CD14-positive monocyte (primary cell): ENCODE results near the gene RNF133. TPM values are rescaled to one million over a fixed set of nuclear protein-coding genes. Genes with fewer than 3 reads are reported as not detected.

Experiments
- DNase-seq, 3 donors: peaks; one replicate each; pipeline ENCODE4 v3.0.0-alpha.2; 2011 to 2022
- H2AFZ ChIP-seq: 2 replicates; pipeline ENCODE4 v1.6.0; 2012; ENCODE audit warnings: mild to moderate bottlenecking, low read depth, low read length, inconsistent platforms; ENCODE audit not compliant: insufficient read depth, poor library complexity, severe bottlenecking
- H3K27ac ChIP-seq, 2 donors: 1 replicate in 1 of 2; 2 replicates in 1 of 2; pipeline ENCODE4 v1.5.1; 2012 to 2013; ENCODE audit warnings: low read length in 2 of 2, control low read depth in 1 of 2, inconsistent platforms in 1 of 2, low read depth in 1 of 2, mild to moderate bottlenecking in 1 of 2
- H3K27me3 ChIP-seq, 2 donors: one replicate each; pipeline versions ENCODE4 v1.6.0 to v1.6.1; 2011 to 2013; ENCODE audit warnings: low read length in 2 of 2; ENCODE audit not compliant: control insufficient read depth in 2 of 2, insufficient read depth in 2 of 2
- H3K36me3 ChIP-seq, 2 donors: replicated peaks in 1 of 2; 1 replicate in 1 of 2; 2 replicates in 1 of 2; pipeline versions ENCODE4 v1.5.1 to v1.6.1; 2012 to 2013; ENCODE audit warnings: low read length in 2 of 2, control low read depth in 1 of 2, inconsistent platforms in 1 of 2, mild to moderate bottlenecking in 1 of 2; ENCODE audit not compliant: insufficient read depth in 2 of 2, control insufficient read depth in 1 of 2
- H3K4me1 ChIP-seq, 2 donors: 1 replicate in 1 of 2; 2 replicates in 1 of 2; pipeline versions ENCODE4 v1.5.1 to v1.6.1; 2012 to 2013; ENCODE audit warnings: low read length in 2 of 2, control low read depth in 1 of 2, inconsistent platforms in 1 of 2, mild to moderate bottlenecking in 1 of 2, moderate library complexity in 1 of 2; ENCODE audit not compliant: insufficient read depth in 2 of 2, control insufficient read depth in 1 of 2
- H3K4me2 ChIP-seq: replicated peaks from 2 replicates; pipeline ENCODE3; 2012; ENCODE audit warnings: low read length, moderate library complexity, mild to moderate bottlenecking; ENCODE audit not compliant: poor library complexity, severe bottlenecking; ENCODE audit errors: extremely low read depth
- H3K4me3 ChIP-seq, 3 experiments: fragments of 200-600 bp in 1 of 3; sonication (generic) in 1 of 3; replicated peaks in 1 of 3; 1 replicate in 2 of 3; 2 replicates in 1 of 3; pipeline ENCODE4 v1.5.1; 2011 to 2013; ENCODE audit warnings: low read length in 3 of 3, mild to moderate bottlenecking in 3 of 3, control low read depth in 2 of 3, low read depth in 2 of 3, inconsistent platforms in 1 of 3, moderate library complexity in 1 of 3
- H3K79me2 ChIP-seq: 2 replicates; pipeline ENCODE4 v1.6.0; 2012; ENCODE audit warnings: mild to moderate bottlenecking, control low read depth, inconsistent platforms, low read length, moderate library complexity; ENCODE audit not compliant: insufficient read depth
- H3K9ac ChIP-seq: 2 replicates; pipeline ENCODE4 v1.6.0; 2017; ENCODE audit warnings: low read length, mild to moderate bottlenecking; ENCODE audit not compliant: insufficient read depth, poor library complexity, severe bottlenecking
- H3K9me3 ChIP-seq, 2 donors: replicated peaks in 1 of 2; 1 replicate in 1 of 2; 2 replicates in 1 of 2; pipeline versions ENCODE4 v1.5.1 to v1.6.1; 2012 to 2013; ENCODE audit warnings: low read length in 2 of 2, control low read depth in 1 of 2; ENCODE audit not compliant: control insufficient read depth in 1 of 2, insufficient read depth in 1 of 2
- H4K20me1 ChIP-seq: 2 replicates; pipeline ENCODE4 v1.6.0; 2012; ENCODE audit warnings: mild to moderate bottlenecking, low read length, control low read depth, moderate library complexity; ENCODE audit not compliant: insufficient read depth
- H3K27ac Mint-ChIP-seq, 7 donors: one replicate each; pipeline ENCODE4 v1.8.0; 2020; ENCODE audit warnings: mild to moderate bottlenecking in 7 of 7, mixed read lengths in 7 of 7, moderate library complexity in 6 of 7, inconsistent platforms in 2 of 7
- H3K27me3 Mint-ChIP-seq, 3 donors: one replicate each; pipeline ENCODE4 v1.8.0; 2021 to 2022; ENCODE audit warnings: low read depth in 3 of 3, mild to moderate bottlenecking in 3 of 3, mixed read lengths in 3 of 3, moderate library complexity in 3 of 3, inconsistent platforms in 1 of 3
- H3K36me3 Mint-ChIP-seq, 2 donors: one replicate each; pipeline ENCODE4 v1.8.0; 2020; ENCODE audit warnings: mixed read lengths in 2 of 2, inconsistent platforms in 1 of 2, mild to moderate bottlenecking in 1 of 2
- H3K4me1 Mint-ChIP-seq: one replicate; pipeline ENCODE4 v1.8.0; 2020; ENCODE audit warnings: mild to moderate bottlenecking, mixed read lengths
- H3K4me3 Mint-ChIP-seq, 2 donors: one replicate each; pipeline ENCODE4 v1.8.0; 2020; ENCODE audit warnings: mild to moderate bottlenecking in 2 of 2, mixed read lengths in 2 of 2, moderate library complexity in 1 of 2
- H3K9me3 Mint-ChIP-seq, 7 donors: one replicate each; pipeline ENCODE4 v1.8.0; 2020 to 2022; ENCODE audit warnings: mixed read lengths in 7 of 7, mild to moderate bottlenecking in 6 of 7, moderate library complexity in 6 of 7, inconsistent platforms in 2 of 7
- WGBS: methylation state at CpG from one replicate; pipeline ENCODE4 v1.1.5; 2013; ENCODE audit warnings: missing lambda C conversion rate; ENCODE audit not compliant: insufficient coverage; 5-methylcytosine and 5-hydroxymethylcytosine counted together
- intact Hi-C, 2 donors: fragments of 100-400 bp; cut with micrococcal nuclease; formaldehyde crosslinking; loops; one replicate each; pipeline versions ENCODE4 v1.15.0 to v1.15.1; 2023
- polyA plus RNA-seq, 3 donors: library from polyadenylated mRNA; depleted of rRNA in 1 of 3; unstranded in 2 of 3; stranded (reverse) in 1 of 3; fragments of 300-500 nt in 2 of 3; fragments of >200 nt in 1 of 3; fragmentation: Illumina TruSeq in 2 of 3; gene quantifications; 1 replicate in 2 of 3; 2 replicates in 1 of 3; pipeline ENCODE4 v1.2.3, GENCODE V29; 2012 to 2021
- small RNA-seq: library from RNA; depleted of rRNA; stranded (forward); fragments of <200 nt; gene quantifications from one replicate; pipeline ENCODE3, GENCODE V24; 2012; ENCODE audit warnings: low read depth; ENCODE audit not compliant: insufficient read length
- TF ChIP-seq, protein P1 (sequence below): fragments of 200-600 bp; IDR thresholded peaks from one replicate; pipeline ENCODE4 v1.8.0; 2022; ENCODE audit warnings: antibody characterized with exemption, mild to moderate bottlenecking

RNF133 gene
- polyA plus RNA-seq, 3 donors, result not detected

DNA sequence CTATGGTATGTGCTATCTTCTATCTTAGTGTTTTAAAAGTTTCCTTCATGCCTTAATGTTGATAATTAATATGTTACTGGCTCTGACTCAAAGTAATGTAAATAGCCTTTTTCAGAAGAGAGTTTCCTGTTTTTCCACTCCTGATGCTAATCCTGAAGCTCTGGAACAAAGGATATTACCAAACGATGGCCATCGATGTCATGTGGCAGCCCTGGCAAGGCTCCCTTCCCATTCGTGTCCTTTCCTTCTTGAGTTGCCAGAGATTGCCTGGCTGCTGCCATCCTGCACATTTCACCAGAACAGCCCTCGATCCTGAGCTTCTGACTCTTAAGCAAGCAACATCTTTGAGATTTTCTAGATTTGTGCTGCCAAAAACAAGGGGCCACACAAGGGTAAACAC is 46.0 kb downstream of the RNF133 start:
- no peak overlapping the region for H3K27ac Mint-ChIP-seq

DNA sequence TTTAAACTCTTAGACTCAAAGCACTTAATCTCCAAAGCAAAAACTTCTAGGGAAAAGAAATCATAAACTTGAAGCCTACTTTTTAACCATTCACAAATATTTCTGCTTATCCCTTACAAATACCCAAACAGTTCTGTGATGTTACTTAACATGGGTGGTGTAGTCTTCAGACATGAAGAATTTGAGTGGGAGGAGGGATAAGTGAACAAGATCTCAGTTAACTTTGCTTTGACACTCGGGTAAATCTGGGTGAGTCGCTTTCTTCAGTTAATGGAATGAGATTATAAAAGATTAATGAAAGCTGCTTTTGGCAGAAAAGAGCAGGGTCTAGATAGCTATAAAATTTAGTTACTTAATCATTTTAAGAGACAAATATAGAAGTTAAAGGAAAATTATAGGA is 47.5 kb downstream of the RNF133 start:
- Histone ChIP-seq H3K4me3 (no peak overlapping the region), H3K27me3 (no peaks in the 10 kb centered on the region), H2AFZ (no peak overlapping the region), H3K27ac (no peak overlapping the region), H3K9ac (no peak overlapping the region), H3K9me3 (peaks cover 0 to 5% of the 10 kb centered on the region in 2 donors), H3K4me1 (no peaks in the 10 kb centered on the region), H3K4me2 (no peak overlapping the region), H4K20me1 (no peaks in the 10 kb centered on the region), H3K79me2 (no peaks in the 10 kb centered on the region), H3K36me3 (no peaks in the 10 kb centered on the region)
- Mint-ChIP-seq H3K27ac (no peak overlapping the region), H3K9me3 (peaks cover 0 to 6% (median 2%) of the 10 kb centered on the region in 7 donors), H3K4me1 (no peaks in the 10 kb centered on the region), H3K27me3 (peaks cover 0 to 1% (median 0%) of the 10 kb centered on the region in 3 donors), H3K36me3 (no peaks in the 10 kb centered on the region), H3K4me3 (no peak overlapping the region)
- DNase-seq, result no peak
- WGBS, result no CpG with 5 or more reads among the region's 2 CpGs
- TF ChIP-seq, protein P1, sequence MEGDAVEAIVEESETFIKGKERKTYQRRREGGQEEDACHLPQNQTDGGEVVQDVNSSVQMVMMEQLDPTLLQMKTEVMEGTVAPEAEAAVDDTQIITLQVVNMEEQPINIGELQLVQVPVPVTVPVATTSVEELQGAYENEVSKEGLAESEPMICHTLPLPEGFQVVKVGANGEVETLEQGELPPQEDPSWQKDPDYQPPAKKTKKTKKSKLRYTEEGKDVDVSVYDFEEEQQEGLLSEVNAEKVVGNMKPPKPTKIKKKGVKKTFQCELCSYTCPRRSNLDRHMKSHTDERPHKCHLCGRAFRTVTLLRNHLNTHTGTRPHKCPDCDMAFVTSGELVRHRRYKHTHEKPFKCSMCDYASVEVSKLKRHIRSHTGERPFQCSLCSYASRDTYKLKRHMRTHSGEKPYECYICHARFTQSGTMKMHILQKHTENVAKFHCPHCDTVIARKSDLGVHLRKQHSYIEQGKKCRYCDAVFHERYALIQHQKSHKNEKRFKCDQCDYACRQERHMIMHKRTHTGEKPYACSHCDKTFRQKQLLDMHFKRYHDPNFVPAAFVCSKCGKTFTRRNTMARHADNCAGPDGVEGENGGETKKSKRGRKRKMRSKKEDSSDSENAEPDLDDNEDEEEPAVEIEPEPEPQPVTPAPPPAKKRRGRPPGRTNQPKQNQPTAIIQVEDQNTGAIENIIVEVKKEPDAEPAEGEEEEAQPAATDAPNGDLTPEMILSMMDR, result no peak
- intact Hi-C loops, result no loop called here

More for the DNA sequence above, 46.0 kb downstream of the RNF133 start:
- WGBS, result 83% methylated on average over 3 of the region's 4 CpGs
- Histone ChIP-seq H3K27ac (no peak overlapping the region), H3K27me3 (no peaks in the 10 kb centered on the region), H3K9me3 (peaks cover 0 to 5% of the 10 kb centered on the region in 2 donors), H4K20me1 (no peaks in the 10 kb centered on the region), H3K79me2 (no peaks in the 10 kb centered on the region), H2AFZ (no peak overlapping the region), H3K36me3 (no peaks in the 10 kb centered on the region), H3K4me3 (no peak overlapping the region), H3K9ac (no peak overlapping the region), H3K4me1 (no peaks in the 10 kb centered on the region), H3K4me2 (no peak overlapping the region)
- Mint-ChIP-seq H3K4me1 (no peaks in the 10 kb centered on the region), H3K36me3 (no peaks in the 10 kb centered on the region), H3K27me3 (peaks cover 0 to 1% (median 0%) of the 10 kb centered on the region in 3 donors), H3K4me3 (no peak overlapping the region), H3K9me3 (peaks cover 0 to 14% (median 2%) of the 10 kb centered on the region in 7 donors)
- intact Hi-C loops, result no loop called here
- TF ChIP-seq, protein P1, result no peak
- DNase-seq, result no peak

Small RNA genes lying within 50 kb of the gene (small RNA-seq; reads per million reads assigned to genes)
- gene AC006463.1, result not detected

Other genes with a start within 250 kb of the RNF133 start
- gene RNF148, start 3.8 kb upstream of the RNF133 start, polyA plus RNA-seq, result not detected
- not detected for gene CADPS2, start 187.3 kb upstream of the RNF133 start, polyA plus RNA-seq